Measurements from ENCODE around the gene SPATA21.

DNA sequence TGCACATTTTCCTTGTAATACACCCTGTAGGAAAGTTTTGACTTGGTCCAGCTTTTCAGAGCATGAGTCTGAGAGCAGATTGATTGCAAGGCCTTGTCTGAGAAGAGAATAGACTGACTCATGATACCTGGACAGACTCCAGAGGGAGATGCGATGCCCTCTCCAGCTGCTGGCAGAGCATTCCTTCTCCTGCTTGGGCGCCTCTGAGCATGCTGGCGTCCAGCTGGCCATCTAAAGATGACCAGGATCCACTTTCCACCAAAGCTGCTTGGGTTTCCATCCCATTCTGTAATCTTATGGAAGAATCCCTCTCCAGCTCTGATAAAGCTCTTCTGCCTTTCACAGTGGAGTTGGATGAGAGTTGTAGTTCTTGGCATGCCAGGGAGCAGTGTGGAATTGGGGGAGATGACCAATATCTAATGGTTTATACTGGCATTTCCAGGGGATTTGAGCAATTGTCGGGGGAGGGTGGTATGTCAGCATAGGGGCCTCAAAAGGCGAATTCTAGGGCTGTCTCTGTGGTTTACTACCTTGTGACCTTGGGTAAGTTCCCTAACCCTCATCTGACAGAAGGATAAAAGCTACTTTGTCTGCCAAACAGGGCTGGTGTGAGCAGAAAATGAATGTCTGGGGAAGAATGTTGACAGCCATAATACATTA is 50.6 kb downstream of the SPATA21 start:
- TF ChIP-seq, protein P1, sequence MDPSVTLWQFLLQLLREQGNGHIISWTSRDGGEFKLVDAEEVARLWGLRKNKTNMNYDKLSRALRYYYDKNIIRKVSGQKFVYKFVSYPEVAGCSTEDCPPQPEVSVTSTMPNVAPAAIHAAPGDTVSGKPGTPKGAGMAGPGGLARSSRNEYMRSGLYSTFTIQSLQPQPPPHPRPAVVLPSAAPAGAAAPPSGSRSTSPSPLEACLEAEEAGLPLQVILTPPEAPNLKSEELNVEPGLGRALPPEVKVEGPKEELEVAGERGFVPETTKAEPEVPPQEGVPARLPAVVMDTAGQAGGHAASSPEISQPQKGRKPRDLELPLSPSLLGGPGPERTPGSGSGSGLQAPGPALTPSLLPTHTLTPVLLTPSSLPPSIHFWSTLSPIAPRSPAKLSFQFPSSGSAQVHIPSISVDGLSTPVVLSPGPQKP (IDR thresholded peaks at IDR 0.05; ENCODE audit: low read depth, low read length): no peak
- TF ChIP-seq, protein P2, sequence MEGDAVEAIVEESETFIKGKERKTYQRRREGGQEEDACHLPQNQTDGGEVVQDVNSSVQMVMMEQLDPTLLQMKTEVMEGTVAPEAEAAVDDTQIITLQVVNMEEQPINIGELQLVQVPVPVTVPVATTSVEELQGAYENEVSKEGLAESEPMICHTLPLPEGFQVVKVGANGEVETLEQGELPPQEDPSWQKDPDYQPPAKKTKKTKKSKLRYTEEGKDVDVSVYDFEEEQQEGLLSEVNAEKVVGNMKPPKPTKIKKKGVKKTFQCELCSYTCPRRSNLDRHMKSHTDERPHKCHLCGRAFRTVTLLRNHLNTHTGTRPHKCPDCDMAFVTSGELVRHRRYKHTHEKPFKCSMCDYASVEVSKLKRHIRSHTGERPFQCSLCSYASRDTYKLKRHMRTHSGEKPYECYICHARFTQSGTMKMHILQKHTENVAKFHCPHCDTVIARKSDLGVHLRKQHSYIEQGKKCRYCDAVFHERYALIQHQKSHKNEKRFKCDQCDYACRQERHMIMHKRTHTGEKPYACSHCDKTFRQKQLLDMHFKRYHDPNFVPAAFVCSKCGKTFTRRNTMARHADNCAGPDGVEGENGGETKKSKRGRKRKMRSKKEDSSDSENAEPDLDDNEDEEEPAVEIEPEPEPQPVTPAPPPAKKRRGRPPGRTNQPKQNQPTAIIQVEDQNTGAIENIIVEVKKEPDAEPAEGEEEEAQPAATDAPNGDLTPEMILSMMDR (IDR thresholded peaks at IDR 0.05): no peak
- TF ChIP-seq MAZ (IDR thresholded peaks at IDR 0.05; ENCODE audit: borderline replicate concordance, low read depth, low read length): no peak
- no peak for TF ChIP-seq CEBPB (IDR thresholded peaks at IDR 0.05)
- TF ChIP-seq RAD21 (conservative IDR thresholded peaks at IDR 0.05 in 1 of 2, IDR thresholded peaks at IDR 0.05 in 1 of 2): no peak
- TF ChIP-seq, protein P3, sequence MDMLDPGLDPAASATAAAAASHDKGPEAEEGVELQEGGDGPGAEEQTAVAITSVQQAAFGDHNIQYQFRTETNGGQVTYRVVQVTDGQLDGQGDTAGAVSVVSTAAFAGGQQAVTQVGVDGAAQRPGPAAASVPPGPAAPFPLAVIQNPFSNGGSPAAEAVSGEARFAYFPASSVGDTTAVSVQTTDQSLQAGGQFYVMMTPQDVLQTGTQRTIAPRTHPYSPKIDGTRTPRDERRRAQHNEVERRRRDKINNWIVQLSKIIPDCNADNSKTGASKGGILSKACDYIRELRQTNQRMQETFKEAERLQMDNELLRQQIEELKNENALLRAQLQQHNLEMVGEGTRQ (IDR thresholded peaks at IDR 0.05): no peak
- TF ChIP-seq FOSL2 (IDR thresholded peaks at IDR 0.05): no peak
- TF ChIP-seq FOSL2 (CRISPR knock-in tag; IDR thresholded peaks at IDR 0.05): no peak
